HepG2 (cell line): ENCODE results near the gene ARHGEF12. TPM values are rescaled to one million over a fixed set of nuclear protein-coding genes. Genes with fewer than 3 reads are reported as not detected.

Experiments used
- CC2D1A ChIP-seq: sonication (generic); formaldehyde crosslinking; IDR thresholded peaks from 2 replicates; pipeline ENCODE4 v1.8.1; 2023; ENCODE audit warnings: mild to moderate bottlenecking, missing genetic modification reagents
- RAD51 ChIP-seq: fragments of 450-650 bp; IDR thresholded peaks from 2 replicates; pipeline ENCODE4 v1.6.1; 2016; ENCODE audit warnings: borderline replicate concordance
- RFX1 ChIP-seq: fragments of 450-650 bp; IDR thresholded peaks from 2 replicates; pipeline ENCODE4 v1.6.1; 2017
- SMAD1 ChIP-seq: sonication (generic); formaldehyde crosslinking; IDR thresholded peaks from 2 replicates; pipeline ENCODE4 v1.4.0; 2020; ENCODE audit warnings: missing genetic modification reagents, low read depth, mild to moderate bottlenecking, borderline replicate concordance
- SRSF9 ChIP-seq: fragments of 200-400 bp; formaldehyde crosslinking; IDR thresholded peaks from 2 replicates; pipeline ENCODE4 v1.6.1; 2018; ENCODE audit warnings: borderline replicate concordance, mild to moderate bottlenecking, low read depth, low read length; ENCODE audit not compliant: insufficient read depth, poor library complexity, severe bottlenecking
- SYNCRIP ChIP-seq: fragments of 200-400 bp; formaldehyde crosslinking; IDR thresholded peaks from 2 replicates; pipeline ENCODE4 v1.6.1; 2018; ENCODE audit warnings: mild to moderate bottlenecking, low read depth, low read length; ENCODE audit not compliant: insufficient read depth
- ZNF3 ChIP-seq: IDR thresholded peaks from 2 replicates; pipeline ENCODE4 v1.7.0; 2017; ENCODE audit warnings: inconsistent platforms
- ZNF33B ChIP-seq: sonication (generic); formaldehyde crosslinking; IDR thresholded peaks from 2 replicates; pipeline ENCODE4 v1.5.1; 2020; ENCODE audit warnings: mild to moderate bottlenecking, missing genetic modification reagents
- ZNF382 ChIP-seq: sonication (generic); formaldehyde crosslinking; IDR thresholded peaks from 2 replicates; pipeline ENCODE4 v1.5.0; 2020; ENCODE audit warnings: missing genetic modification reagents, mild to moderate bottlenecking, borderline replicate concordance
- ZNF431 ChIP-seq: sonication (generic); formaldehyde crosslinking; IDR thresholded peaks from 2 replicates; pipeline ENCODE4 v1.9.0; 2022; ENCODE audit warnings: missing genetic modification reagents, low read depth, mild to moderate bottlenecking, borderline replicate concordance
- ZNF879 ChIP-seq: sonication (generic); formaldehyde crosslinking; IDR thresholded peaks from 2 replicates; pipeline ENCODE4 v1.8.1; 2023; ENCODE audit warnings: missing genetic modification reagents
- polyA plus RNA-seq, 8 experiments: library from polyadenylated mRNA; depleted of rRNA in 3 of 8; stranded (reverse) in 7 of 8; unstranded in 1 of 8; fragments of >200 nt; fragmentation: Illumina TruSeq in 4 of 8; extraction: Trizol in 4 of 8; gene quantifications; 2 replicates each; pipeline versions ENCODE4 v1.2.1 to v1.2.3, GENCODE V29; 2011 to 2016; ENCODE audit warnings: low read depth in 4 of 8, missing spikeins in 1 of 8, mixed read lengths in 1 of 8; ENCODE audit not compliant: insufficient read depth in 1 of 8
- total RNA-seq, 5 experiments: library from RNA; depleted of rRNA; stranded (reverse); fragments of >200 nt; fragmentation: Illumina TruSeq; extraction: Trizol; gene quantifications; 2 replicates each; pipeline ENCODE4 v1.2.3, GENCODE V29; 2016; ENCODE audit warnings: low read depth in 1 of 5
- TF ChIP-seq, protein P1 (sequence below): sonication (generic); formaldehyde crosslinking; IDR thresholded peaks from 2 replicates; pipeline ENCODE4 v1.5.0; 2020; ENCODE audit warnings: mild to moderate bottlenecking, missing genetic modification reagents
- TF ChIP-seq, protein P2 (sequence below): sonication (generic); formaldehyde crosslinking; IDR thresholded peaks from 2 replicates; pipeline ENCODE4 v1.8.1; 2023; ENCODE audit warnings: missing genetic modification reagents, mild to moderate bottlenecking, borderline replicate concordance
- TF ChIP-seq, protein P3 (sequence below): sonication (generic); formaldehyde crosslinking; conservative IDR thresholded peaks from 2 replicates; pipeline ENCODE4 v1.4.0; 2020; ENCODE audit warnings: missing genetic modification reagents
- TF ChIP-seq, protein P4 (sequence below): fragments of 450-650 bp; IDR thresholded peaks from 2 replicates; pipeline ENCODE4 v1.6.1; 2017
- TF ChIP-seq, protein P5 (sequence below): sonication (generic); formaldehyde crosslinking; IDR thresholded peaks from 2 replicates; pipeline ENCODE4 v1.9.0; 2022; ENCODE audit warnings: low read depth, missing genetic modification reagents
- TF ChIP-seq, protein P6 (sequence below): sonication (generic); IDR thresholded peaks from 2 replicates; pipeline ENCODE4 v1.6.1; 2016; ENCODE audit warnings: low read depth, borderline replicate concordance
- TF ChIP-seq, protein P7 (sequence below): sonication (generic); formaldehyde crosslinking; IDR thresholded peaks from 2 replicates; pipeline ENCODE4 v1.5.0; 2020; ENCODE audit warnings: mild to moderate bottlenecking, missing genetic modification reagents

Gene ARHGEF12
- total and polyA plus RNA-seq, 2 of the 13 experiments (the other 11 are each of a cell fraction or from before 2014, with no cell fraction given), result 17.9 to 54.4 TPM

DNA sequence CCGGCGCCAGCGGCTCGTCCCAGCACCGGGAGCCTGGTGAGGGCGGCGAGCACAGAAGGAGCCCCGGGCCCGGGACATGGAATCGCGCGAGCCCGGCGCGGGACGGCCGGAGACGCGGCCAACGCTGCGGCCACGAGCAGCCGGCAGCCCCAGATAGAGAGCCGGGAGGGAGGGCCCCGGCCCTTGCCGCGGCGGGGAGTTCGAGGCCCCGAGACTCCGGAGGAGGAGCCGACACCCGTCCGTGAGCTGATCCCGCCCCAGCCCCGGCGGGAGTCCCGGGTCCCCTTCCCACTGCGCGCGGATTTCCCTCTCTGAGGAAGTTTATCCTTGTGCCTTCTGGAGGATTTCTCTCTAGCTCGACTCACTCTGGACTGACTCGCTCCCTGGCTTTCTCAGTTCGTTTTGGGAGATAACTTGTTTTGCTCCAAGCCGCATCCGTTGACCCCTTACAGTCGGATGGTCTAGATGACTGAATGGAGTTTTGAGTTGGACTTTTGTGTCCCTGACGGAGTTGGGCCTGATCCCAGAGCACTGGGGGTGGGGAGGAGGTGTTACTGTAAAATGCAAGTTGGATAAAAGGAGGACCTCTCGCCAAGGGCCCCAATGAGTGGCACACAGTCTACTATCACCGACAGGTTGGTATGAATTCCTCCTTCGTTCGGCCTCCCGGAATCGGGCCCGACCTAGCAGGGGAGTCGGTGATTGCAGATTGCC lies 585 bp downstream of the ARHGEF12 start (continued):
- TF ChIP-seq, protein P1, sequence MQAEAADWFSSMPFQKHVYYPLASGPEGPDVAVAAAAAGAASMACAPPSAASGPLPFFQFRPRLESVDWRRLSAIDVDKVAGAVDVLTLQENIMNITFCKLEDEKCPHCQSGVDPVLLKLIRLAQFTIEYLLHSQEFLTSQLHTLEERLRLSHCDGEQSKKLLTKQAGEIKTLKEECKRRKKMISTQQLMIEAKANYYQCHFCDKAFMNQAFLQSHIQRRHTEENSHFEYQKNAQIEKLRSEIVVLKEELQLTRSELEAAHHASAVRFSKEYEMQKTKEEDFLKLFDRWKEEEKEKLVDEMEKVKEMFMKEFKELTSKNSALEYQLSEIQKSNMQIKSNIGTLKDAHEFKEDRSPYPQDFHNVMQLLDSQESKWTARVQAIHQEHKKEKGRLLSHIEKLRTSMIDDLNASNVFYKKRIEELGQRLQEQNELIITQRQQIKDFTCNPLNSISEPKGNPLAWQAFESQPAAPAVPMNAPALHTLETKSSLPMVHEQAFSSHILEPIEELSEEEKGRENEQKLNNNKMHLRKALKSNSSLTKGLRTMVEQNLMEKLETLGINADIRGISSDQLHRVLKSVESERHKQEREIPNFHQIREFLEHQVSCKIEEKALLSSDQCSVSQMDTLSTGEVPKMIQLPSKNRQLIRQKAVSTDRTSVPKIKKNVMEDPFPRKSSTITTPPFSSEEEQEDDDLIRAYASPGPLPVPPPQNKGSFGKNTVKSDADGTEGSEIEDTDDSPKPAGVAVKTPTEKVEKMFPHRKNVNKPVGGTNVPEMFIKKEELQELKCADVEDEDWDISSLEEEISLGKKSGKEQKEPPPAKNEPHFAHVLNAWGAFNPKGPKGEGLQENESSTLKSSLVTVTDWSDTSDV (CRISPR knock-in tag), result no peak
- no peak for TF ChIP-seq ZNF879
- no peak for TF ChIP-seq ZNF431 (CRISPR knock-in tag)
- TF ChIP-seq, protein P2, sequence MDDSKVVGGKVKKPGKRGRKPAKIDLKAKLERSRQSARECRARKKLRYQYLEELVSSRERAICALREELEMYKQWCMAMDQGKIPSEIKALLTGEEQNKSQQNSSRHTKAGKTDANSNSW (CRISPR knock-in tag), result no peak
- TF ChIP-seq, protein P3, sequence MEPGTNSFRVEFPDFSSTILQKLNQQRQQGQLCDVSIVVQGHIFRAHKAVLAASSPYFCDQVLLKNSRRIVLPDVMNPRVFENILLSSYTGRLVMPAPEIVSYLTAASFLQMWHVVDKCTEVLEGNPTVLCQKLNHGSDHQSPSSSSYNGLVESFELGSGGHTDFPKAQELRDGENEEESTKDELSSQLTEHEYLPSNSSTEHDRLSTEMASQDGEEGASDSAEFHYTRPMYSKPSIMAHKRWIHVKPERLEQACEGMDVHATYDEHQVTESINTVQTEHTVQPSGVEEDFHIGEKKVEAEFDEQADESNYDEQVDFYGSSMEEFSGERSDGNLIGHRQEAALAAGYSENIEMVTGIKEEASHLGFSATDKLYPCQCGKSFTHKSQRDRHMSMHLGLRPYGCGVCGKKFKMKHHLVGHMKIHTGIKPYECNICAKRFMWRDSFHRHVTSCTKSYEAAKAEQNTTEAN (CRISPR knock-in tag), result no peak
- TF ChIP-seq RAD51, result no peak
- no peak for TF ChIP-seq ZNF33B (CRISPR knock-in tag)
- TF ChIP-seq, protein P4, sequence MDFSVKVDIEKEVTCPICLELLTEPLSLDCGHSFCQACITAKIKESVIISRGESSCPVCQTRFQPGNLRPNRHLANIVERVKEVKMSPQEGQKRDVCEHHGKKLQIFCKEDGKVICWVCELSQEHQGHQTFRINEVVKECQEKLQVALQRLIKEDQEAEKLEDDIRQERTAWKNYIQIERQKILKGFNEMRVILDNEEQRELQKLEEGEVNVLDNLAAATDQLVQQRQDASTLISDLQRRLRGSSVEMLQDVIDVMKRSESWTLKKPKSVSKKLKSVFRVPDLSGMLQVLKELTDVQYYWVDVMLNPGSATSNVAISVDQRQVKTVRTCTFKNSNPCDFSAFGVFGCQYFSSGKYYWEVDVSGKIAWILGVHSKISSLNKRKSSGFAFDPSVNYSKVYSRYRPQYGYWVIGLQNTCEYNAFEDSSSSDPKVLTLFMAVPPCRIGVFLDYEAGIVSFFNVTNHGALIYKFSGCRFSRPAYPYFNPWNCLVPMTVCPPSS, result no peak
- no peak for TF ChIP-seq ZNF3 (CRISPR knock-in tag)
- no peak for TF ChIP-seq SRSF9
- TF ChIP-seq CC2D1A, result no peak
- TF ChIP-seq, protein P5, sequence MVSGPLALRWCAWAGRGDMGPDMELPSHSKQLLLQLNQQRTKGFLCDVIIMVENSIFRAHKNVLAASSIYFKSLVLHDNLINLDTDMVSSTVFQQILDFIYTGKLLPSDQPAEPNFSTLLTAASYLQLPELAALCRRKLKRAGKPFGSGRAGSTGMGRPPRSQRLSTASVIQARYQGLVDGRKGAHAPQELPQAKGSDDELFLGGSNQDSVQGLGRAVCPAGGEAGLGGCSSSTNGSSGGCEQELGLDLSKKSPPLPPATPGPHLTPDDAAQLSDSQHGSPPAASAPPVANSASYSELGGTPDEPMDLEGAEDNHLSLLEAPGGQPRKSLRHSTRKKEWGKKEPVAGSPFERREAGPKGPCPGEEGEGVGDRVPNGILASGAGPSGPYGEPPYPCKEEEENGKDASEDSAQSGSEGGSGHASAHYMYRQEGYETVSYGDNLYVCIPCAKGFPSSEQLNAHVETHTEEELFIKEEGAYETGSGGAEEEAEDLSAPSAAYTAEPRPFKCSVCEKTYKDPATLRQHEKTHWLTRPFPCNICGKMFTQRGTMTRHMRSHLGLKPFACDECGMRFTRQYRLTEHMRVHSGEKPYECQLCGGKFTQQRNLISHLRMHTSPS, result 0 out of 2 replicates have a peak, but pooled peaks have one; percentile 21
- TF ChIP-seq SMAD1 (CRISPR knock-in tag), result 0 out of 2 replicates have a peak, but pooled peaks have one; percentile 23
- TF ChIP-seq, protein P6, sequence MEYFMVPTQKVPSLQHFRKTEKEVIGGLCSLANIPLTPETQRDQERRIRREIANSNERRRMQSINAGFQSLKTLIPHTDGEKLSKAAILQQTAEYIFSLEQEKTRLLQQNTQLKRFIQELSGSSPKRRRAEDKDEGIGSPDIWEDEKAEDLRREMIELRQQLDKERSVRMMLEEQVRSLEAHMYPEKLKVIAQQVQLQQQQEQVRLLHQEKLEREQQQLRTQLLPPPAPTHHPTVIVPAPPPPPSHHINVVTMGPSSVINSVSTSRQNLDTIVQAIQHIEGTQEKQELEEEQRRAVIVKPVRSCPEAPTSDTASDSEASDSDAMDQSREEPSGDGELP, result no peak
- no peak for TF ChIP-seq ZNF382 (CRISPR knock-in tag)
- no peak for TF ChIP-seq RFX1
- no peak for TF ChIP-seq SYNCRIP
- TF ChIP-seq, protein P7, sequence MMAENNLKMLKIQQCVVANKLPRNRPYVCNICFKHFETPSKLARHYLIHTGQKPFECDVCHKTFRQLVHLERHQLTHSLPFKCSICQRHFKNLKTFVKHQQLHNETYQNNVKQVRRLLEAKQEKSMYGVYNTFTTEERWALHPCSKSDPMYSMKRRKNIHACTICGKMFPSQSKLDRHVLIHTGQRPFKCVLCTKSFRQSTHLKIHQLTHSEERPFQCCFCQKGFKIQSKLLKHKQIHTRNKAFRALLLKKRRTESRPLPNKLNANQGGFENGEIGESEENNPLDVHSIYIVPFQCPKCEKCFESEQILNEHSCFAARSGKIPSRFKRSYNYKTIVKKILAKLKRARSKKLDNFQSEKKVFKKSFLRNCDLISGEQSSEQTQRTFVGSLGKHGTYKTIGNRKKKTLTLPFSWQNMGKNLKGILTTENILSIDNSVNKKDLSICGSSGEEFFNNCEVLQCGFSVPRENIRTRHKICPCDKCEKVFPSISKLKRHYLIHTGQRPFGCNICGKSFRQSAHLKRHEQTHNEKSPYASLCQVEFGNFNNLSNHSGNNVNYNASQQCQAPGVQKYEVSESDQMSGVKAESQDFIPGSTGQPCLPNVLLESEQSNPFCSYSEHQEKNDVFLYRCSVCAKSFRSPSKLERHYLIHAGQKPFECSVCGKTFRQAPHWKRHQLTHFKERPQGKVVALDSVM, result no peak
